ENCODE results near the gene RNASEL.

Gene RNASEL

DNA sequence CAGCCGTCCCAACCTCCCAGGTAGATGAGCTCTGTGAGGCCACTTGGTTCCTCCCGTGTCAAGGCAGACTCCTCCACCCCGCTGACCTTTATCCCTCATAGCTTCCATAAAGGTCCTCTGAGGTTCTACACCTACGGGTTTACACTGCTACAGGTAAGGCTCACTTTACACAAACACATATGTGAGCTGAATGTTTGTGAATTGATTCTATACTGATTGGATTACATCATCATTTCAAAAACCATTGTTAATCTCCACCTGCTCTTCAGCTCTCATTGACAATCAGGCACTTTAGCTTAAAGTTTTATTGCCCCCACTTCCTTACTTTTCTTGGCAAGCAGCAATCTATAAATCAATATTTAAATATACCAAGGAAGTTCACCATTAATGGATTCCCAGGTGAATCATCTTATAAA is 28.0 kb upstream of the RNASEL start:
- DNase-seq, result no peak
- no peak overlapping the region for H3K27ac ChIP-seq
- in situ Hi-C loops (cut with HindIII; ENCODE audit: low pct_ligation_motif_present, low sequenced_read_pairs), result no loop called here
- no peak overlapping the region for H3K4me3 ChIP-seq (ENCODE audit: low read depth, low read length)
- H3K27me3 ChIP-seq (replicated peaks), result no peaks in the 10 kb centered on the region
- TF ChIP-seq, protein P1, sequence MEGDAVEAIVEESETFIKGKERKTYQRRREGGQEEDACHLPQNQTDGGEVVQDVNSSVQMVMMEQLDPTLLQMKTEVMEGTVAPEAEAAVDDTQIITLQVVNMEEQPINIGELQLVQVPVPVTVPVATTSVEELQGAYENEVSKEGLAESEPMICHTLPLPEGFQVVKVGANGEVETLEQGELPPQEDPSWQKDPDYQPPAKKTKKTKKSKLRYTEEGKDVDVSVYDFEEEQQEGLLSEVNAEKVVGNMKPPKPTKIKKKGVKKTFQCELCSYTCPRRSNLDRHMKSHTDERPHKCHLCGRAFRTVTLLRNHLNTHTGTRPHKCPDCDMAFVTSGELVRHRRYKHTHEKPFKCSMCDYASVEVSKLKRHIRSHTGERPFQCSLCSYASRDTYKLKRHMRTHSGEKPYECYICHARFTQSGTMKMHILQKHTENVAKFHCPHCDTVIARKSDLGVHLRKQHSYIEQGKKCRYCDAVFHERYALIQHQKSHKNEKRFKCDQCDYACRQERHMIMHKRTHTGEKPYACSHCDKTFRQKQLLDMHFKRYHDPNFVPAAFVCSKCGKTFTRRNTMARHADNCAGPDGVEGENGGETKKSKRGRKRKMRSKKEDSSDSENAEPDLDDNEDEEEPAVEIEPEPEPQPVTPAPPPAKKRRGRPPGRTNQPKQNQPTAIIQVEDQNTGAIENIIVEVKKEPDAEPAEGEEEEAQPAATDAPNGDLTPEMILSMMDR (IDR thresholded peaks at IDR 0.05; ENCODE audit: low read depth, low read length, missing control alignments), result no peak
- H3K36me3 ChIP-seq (replicated peaks), result no peaks in the 10 kb centered on the region

DNA sequence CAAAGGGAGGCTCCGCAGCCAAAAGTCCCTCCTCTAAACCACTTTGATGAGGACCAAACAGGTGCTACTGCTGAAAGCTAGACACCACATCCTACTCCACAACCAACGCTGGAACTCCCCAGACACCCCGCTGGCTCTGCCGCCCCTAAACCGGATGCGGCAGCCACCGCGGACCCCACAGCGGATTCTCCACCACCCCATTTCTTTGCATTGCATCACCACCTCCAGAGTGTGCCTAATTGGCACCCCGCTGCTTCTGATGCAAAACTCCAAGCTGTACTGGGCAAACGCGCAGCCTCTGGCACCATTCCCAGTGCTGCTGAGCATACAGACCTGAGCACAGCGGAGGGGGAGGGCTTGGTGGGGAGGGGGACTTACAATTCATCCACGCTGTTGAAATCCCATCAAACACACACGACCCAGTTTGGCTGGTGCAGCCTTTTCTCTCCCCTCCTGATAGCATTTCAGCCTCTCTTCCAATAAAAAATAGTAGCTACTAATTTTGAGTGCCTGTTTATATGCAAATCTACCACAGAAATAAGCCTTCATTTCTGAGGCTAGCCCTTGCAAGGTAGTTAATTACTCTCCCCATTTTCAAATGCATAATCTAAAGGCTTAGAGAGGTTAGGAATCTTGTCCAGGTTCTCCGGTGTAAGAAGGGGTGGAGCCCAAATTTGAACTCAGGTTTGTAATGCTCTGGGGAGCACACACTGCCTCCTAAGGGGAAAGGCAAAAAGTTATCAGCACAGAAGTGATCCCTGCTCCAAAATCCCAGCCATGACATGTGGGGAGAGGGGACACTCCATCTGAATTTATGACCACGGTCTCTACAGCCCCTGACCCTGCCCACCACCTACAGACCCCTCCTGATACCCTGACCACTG is 27.3 kb upstream of the RNASEL start:
- DNase-seq, result peak; percentile 45
- TF ChIP-seq, protein P1 (IDR thresholded peaks at IDR 0.05; ENCODE audit: low read depth, low read length, missing control alignments), result no peak
- Histone ChIP-seq H3K36me3 (replicated peaks) (no peaks in the 10 kb centered on the region), H3K27me3 (replicated peaks) (no peaks in the 10 kb centered on the region), H3K27ac (no peak overlapping the region), H3K4me3 (ENCODE audit: low read depth, low read length) (no peak overlapping the region)
- in situ Hi-C loops (cut with HindIII; ENCODE audit: low pct_ligation_motif_present, low sequenced_read_pairs), result no loop called here

DNA sequence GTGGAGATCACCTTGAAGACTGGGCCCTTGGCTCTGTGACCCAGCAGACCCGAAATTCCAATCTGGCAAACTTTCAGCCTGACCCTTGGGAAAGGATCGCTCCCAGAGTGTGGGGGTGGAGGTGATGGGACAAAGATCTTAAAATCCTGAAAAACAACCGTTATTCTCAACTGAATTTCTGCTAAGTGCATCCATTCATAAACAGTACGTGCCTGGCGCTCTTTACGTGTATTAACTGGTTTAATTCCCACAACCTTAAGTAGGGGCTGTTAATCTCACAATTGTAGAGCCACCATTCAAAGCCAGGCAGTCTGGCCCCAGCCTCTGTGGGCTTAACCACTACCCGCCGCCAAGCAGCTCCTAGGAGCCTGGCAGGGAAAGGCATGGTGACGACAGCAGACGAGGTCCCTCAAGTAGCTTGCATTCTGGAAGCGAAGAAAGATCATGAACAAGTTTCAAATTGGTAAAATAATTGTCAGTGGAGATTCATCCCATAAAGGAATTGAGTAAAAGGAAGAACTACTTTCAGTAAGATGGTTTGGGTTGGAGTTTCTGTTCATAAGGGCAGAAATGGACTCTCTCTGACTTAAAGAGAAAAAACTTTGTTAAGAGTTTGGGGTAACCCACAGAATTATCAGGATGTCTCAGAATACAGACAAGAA is 26.5 kb upstream of the RNASEL start:
- in situ Hi-C loops (cut with HindIII; ENCODE audit: low pct_ligation_motif_present, low sequenced_read_pairs), result no loop called here
- H3K36me3 ChIP-seq (replicated peaks), result no peaks in the 10 kb centered on the region
- TF ChIP-seq, protein P1 (IDR thresholded peaks at IDR 0.05; ENCODE audit: low read depth, low read length, missing control alignments), result no peak
- no peak for DNase-seq
- peak overlapping the region; percentile 54 for H3K4me3 ChIP-seq (ENCODE audit: low read depth, low read length)
- H3K27ac ChIP-seq, result no peak overlapping the region
- H3K27me3 ChIP-seq (replicated peaks), result no peaks in the 10 kb centered on the region

DNA sequence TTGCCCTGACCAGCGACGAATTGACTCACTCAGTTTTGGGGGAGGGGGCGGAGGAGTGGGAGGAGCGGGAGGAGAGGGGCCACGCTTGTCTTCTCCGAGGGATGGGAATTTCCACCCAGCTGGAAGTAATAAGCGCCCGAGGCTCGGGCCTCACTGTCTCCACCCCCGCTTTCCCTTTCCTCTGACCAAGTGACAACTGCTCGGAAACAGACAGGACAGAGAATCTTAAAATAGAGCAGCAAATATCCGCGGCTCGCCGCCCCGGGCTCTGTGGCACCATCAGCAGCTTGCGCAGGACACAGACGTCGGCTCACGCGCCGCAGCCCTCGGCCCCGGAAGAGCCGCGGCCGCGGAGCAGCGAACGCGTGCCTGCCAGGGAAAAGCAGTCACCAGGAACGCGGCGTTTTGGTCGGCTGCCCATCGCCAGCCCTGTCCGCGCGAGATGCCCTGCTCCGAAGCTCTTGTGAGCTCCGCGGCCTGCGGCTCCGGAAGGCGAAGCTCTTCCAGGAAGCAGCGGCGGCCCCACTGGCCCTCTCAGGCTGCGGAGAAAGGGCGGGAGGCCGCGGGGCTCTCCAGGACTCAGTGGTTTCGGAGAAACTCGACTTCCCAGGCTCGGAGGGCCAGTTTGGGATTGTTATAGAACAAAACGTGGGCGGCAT is 25.9 kb upstream of the RNASEL start:
- Histone ChIP-seq H3K27me3 (replicated peaks) (no peaks in the 10 kb centered on the region), H3K27ac (peak overlapping the region; percentile 26), H3K4me3 (ENCODE audit: low read depth, low read length) (peak overlapping the region; percentile 54), H3K36me3 (replicated peaks) (no peaks in the 10 kb centered on the region)
- TF ChIP-seq, protein P1 (IDR thresholded peaks at IDR 0.05; ENCODE audit: low read depth, low read length, missing control alignments), result no peak
- in situ Hi-C loops (cut with HindIII; ENCODE audit: low pct_ligation_motif_present, low sequenced_read_pairs), result no loop called here
- DNase-seq, result peak; percentile 66

DNA sequence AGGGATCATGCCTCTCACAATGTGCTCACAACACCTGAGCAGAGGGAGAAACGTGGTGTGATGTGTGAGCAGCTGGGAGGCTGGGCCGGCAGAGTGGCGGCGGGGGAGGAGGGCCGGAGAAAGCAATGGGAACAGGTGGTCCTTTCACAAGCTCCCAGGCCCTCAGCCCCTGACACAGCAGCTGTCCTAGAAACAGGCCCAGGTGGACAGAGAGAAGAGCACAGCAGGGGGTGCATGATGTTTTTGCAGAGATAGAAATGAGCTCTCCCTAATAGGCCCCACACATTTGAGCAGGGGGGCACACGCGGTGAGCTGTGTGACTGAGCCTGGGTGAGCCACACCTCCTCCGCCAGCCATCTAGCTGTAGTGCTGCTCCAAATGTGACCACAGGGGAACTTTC is 22.7 kb upstream of the RNASEL start:
- Histone ChIP-seq H3K36me3 (replicated peaks) (no peaks in the 10 kb centered on the region), H3K27ac (no peak overlapping the region), H3K4me3 (ENCODE audit: low read depth, low read length) (no peak overlapping the region), H3K27me3 (replicated peaks) (no peaks in the 10 kb centered on the region)
- TF ChIP-seq, protein P1 (IDR thresholded peaks at IDR 0.05; ENCODE audit: low read depth, low read length, missing control alignments), result no peak
- in situ Hi-C loops (cut with HindIII; ENCODE audit: low pct_ligation_motif_present, low sequenced_read_pairs), result no loop called here
- DNase-seq, result no peak

Measured in brain microvascular endothelial cell (primary cell).